EL (cell line): ENCODE data around the gene ANO7.

Source experiments
- DNase-seq: peaks from one replicate; pipeline ENCODE4 v3.0.0-alpha.2; 2016

The ANO7 gene

GRCh38 chr2:241157841-241158545 lies 30.5 kb upstream of the ANO7 start:
- DNase-seq: peak; percentile 58

GRCh38 chr2:241158546-241158900 lies 30.0 kb upstream of the ANO7 start:
- DNase-seq: no peak

- no peak for DNase-seq
Measured at GRCh38 chr2:241159116-241159515, 29.4 kb upstream of the ANO7 start.

GRCh38 chr2:241160318-241160717 lies 28.2 kb upstream of the ANO7 start:
- no peak for DNase-seq

GRCh38 chr2:241161646-241162281 lies 26.7 kb upstream of the ANO7 start:
- DNase-seq: peak; percentile 82

GRCh38 chr2:241163601-241164118 lies 24.8 kb upstream of the ANO7 start:
- DNase-seq: peak; percentile 12

- DNase-seq: no peak
Measured at GRCh38 chr2:241168366-241168765, 20.1 kb upstream of the ANO7 start.

GRCh38 chr2:241173557-241173956 lies 14.9 kb upstream of the ANO7 start:
- no peak for DNase-seq

- DNase-seq: no peak
Measured at GRCh38 chr2:241177526-241178334, 10.7 kb upstream of the ANO7 start.

GRCh38 chr2:241178961-241179360 lies 9.5 kb upstream of the ANO7 start:
- DNase-seq: no peak

- no peak for DNase-seq
Measured at GRCh38 chr2:241179899-241180298, 8.6 kb upstream of the ANO7 start.

GRCh38 chr2:241180495-241180894 lies 8.0 kb upstream of the ANO7 start:
- DNase-seq: no peak

- no peak for DNase-seq
Measured at GRCh38 chr2:241182126-241182525, 6.4 kb upstream of the ANO7 start.

- DNase-seq: no peak
Measured at GRCh38 chr2:241182531-241183133, 5.8 kb upstream of the ANO7 start.

- DNase-seq: no peak
Measured at GRCh38 chr2:241183221-241183620, 5.3 kb upstream of the ANO7 start.

- DNase-seq: no peak
Measured at GRCh38 chr2:241184901-241185300, 3.6 kb upstream of the ANO7 start.

GRCh38 chr2:241185961-241186360 lies 2.5 kb upstream of the ANO7 start:
- DNase-seq: no peak

GRCh38 chr2:241187101-241187917 lies 1.2 kb upstream of the ANO7 start:
- no peak for DNase-seq

GRCh38 chr2:241187918-241188234 lies 601 bp upstream of the ANO7 start:
- DNase-seq: no peak

- DNase-seq: no peak
Measured at GRCh38 chr2:241189093-241189855, 797 bp downstream of the ANO7 start.

GRCh38 chr2:241189856-241190201 lies 1.4 kb downstream of the ANO7 start:
- no peak for DNase-seq
